ENCODE measurements around the gene SLC13A5. TPM values are rescaled to one million over a fixed set of nuclear protein-coding genes. Genes with fewer than 3 reads are reported as not detected.

The SLC13A5 gene
- total and polyA plus RNA-seq, 10 of the 15 experiments (the other 5 are each of a cell fraction or from before 2014, with no cell fraction given), result 0.23 TPM; not detected in 9

DNA sequence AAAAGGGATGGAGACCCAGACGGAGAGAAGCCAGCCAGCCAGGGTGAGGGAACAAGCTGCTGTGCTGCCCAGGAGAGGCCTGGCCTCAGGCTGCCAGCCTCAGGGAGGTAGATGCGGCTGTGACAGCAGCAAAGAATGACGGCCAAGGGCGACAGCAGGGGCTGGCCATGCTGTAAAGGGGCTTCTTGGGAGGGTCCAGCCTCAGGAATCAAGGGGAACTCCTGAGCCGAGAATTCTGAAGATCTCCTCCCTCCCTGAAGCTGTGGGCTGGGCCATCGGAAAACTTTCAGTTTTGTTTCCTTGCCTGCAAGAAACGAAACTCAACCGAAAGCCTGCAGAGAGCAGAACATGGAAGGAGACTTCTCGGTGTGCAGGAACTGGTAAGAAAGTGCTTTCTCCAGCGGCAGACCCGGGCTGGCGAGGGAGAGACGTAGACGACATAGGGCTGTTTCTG, 42.6 kb upstream of the SLC13A5 start, which contains the start of gene XAF1:
Gene XAF1 (plus strand): TSS at position 316 of the 454 bp plus-strand sequence. CDS start 33 bp downstream, at position 349.
- no TSS peak for BruUV-seq (replicated peaks)
- ChIA-PET RAD21 (ENCODE audit: unreplicated experiment) (no interaction called here), POLR2A (interaction anchor here (1.3 to 2.6 kb wide), 3 partner anchors 11 to 280 kb away, joined by 3 to 6 read pairs (median 3); partner anchors contain the start of gene SLC16A13), CTCF (interaction anchor here (0.6 to 2.4 kb wide), 5 partner anchors 88 to 260 kb away, joined by 3 to 6 read pairs (median 3); no protein-coding TSS in a partner anchor), SMC1A (ENCODE audit: uncharacterized antibody, unreplicated experiment) (no interaction called here)
- in situ Hi-C loops (cut with MboI), result no loop called here
- DNase-seq (ENCODE audit: low read depth, low spot score) (peak; percentile 40), FAIRE-seq (peak; percentile 72), ATAC-seq (peak; percentile 78)
- peaks cover 15% of the 10 kb centered on the region for H3K4me1 ChIP-seq (ENCODE audit: control insufficient read depth, insufficient read depth, low read length)
- peak within 1 kb of the TSS; percentile 97 for H3K27ac ChIP-seq (ENCODE audit: control insufficient read depth, insufficient read depth)
- H3K27me3 ChIP-seq (replicated peaks in 1 of 2; ENCODE audit: control insufficient read depth in 2 of 2, insufficient read depth in 2 of 2, low read length in 1 of 2), result no peaks in the 10 kb centered on the region
- H4K20me1 ChIP-seq (ENCODE audit: control insufficient read depth, insufficient read depth), result no peaks in the 10 kb centered on the region
- peak within 1 kb of the TSS; percentile 75 for H3K4me2 ChIP-seq (ENCODE audit: control insufficient read depth, insufficient read depth)
- H3K9ac ChIP-seq (ENCODE audit: control insufficient read depth, insufficient read depth, low read length), result peak within 1 kb of the TSS; percentile 95
- H2AFZ ChIP-seq (ENCODE audit: control insufficient read depth, low read depth, low read length), result peak within 1 kb of the TSS; percentile 84
- peaks cover 4 to 20% of the 10 kb centered on the region in 2 experiments; a peak in 3 of 4 replicates for H3K36me3 ChIP-seq (ENCODE audit: control insufficient read depth in 2 of 2, insufficient read depth in 2 of 2, low read length in 1 of 2)
- 4% methylated on average over 14 of the region's 14 CpGs for WGBS (ENCODE audit: insufficient coverage, insufficient replicate concordance, low lambda C conversion rate, missing lambda C conversion rate)
- H3K79me2 ChIP-seq (ENCODE audit: control insufficient read depth, insufficient read depth, low read length), result peaks cover 29% of the 10 kb centered on the region
- intact Hi-C loops (cut with micrococcal nuclease; ENCODE audit: unreplicated experiment), result loop anchor here (10.0 kb wide), 2 partner anchors 91 to 259 kb away; partner anchors contain the start of gene RNASEK
- no peaks in the 10 kb centered on the region; the same call in 2 of the 3 replicates for H3K9me3 ChIP-seq (replicated peaks; ENCODE audit: control insufficient read depth, insufficient read depth, low read length)
- H3K4me3 ChIP-seq, result peak within 1 kb of the TSS; percentile 95
- TF ChIP-seq ATF7 (IDR thresholded peaks at IDR 0.05; ENCODE audit: low read depth) (no peak), IRF4 (IDR thresholded peaks at IDR 0.05; ENCODE audit: low read depth, low read length) (no peak), CEBPB (IDR thresholded peaks at IDR 0.05; ENCODE audit: borderline replicate concordance in 1 of 2, low read depth in 2 of 2, low read length in 2 of 2) (no peak), CREB1 (IDR thresholded peaks at IDR 0.05; ENCODE audit: low read depth) (no peak), SREBF2 (IDR thresholded peaks at IDR 0.05; ENCODE audit: low read length) (no peak), PBX3 (IDR thresholded peaks at IDR 0.05; ENCODE audit: insufficient replicate concordance, low read depth, low read length) (no peak), SIN3A (IDR thresholded peaks at IDR 0.05; ENCODE audit: low read depth, low read length) (no peak), FOS (IDR thresholded peaks at IDR 0.05; ENCODE audit: borderline replicate concordance, extremely low read depth, insufficient read length) (no peak), IRF5 (IDR thresholded peaks at IDR 0.05; ENCODE audit: borderline replicate concordance) (no peak), POU2F2 (IDR thresholded peaks at IDR 0.05; ENCODE audit: borderline replicate concordance, low read depth, low read length) (no peak), PAX5 (IDR thresholded peaks at IDR 0.05; ENCODE audit: borderline replicate concordance, low read depth, low read length) (0 out of 2 replicates have a peak, but pooled peaks have one; percentile 10), NR2F1 (conservative IDR thresholded peaks at IDR 0.05) (no peak), NR2C2 (IDR thresholded peaks at IDR 0.05; ENCODE audit: borderline replicate concordance, control insufficient read depth, insufficient read length, low read depth) (no peak), TARDBP (IDR thresholded peaks at IDR 0.05; ENCODE audit: borderline replicate concordance) (0 out of 2 replicates have a peak, but pooled peaks have one; percentile 5), ZNF24 (IDR thresholded peaks at IDR 0.05) (no peak), DPF2 (IDR thresholded peaks at IDR 0.05) (no peak), ZNF217 (IDR thresholded peaks at IDR 0.05) (no peak), STAT1 (conservative IDR thresholded peaks at IDR 0.05) (no peak)
- TF ChIP-seq, protein P1, sequence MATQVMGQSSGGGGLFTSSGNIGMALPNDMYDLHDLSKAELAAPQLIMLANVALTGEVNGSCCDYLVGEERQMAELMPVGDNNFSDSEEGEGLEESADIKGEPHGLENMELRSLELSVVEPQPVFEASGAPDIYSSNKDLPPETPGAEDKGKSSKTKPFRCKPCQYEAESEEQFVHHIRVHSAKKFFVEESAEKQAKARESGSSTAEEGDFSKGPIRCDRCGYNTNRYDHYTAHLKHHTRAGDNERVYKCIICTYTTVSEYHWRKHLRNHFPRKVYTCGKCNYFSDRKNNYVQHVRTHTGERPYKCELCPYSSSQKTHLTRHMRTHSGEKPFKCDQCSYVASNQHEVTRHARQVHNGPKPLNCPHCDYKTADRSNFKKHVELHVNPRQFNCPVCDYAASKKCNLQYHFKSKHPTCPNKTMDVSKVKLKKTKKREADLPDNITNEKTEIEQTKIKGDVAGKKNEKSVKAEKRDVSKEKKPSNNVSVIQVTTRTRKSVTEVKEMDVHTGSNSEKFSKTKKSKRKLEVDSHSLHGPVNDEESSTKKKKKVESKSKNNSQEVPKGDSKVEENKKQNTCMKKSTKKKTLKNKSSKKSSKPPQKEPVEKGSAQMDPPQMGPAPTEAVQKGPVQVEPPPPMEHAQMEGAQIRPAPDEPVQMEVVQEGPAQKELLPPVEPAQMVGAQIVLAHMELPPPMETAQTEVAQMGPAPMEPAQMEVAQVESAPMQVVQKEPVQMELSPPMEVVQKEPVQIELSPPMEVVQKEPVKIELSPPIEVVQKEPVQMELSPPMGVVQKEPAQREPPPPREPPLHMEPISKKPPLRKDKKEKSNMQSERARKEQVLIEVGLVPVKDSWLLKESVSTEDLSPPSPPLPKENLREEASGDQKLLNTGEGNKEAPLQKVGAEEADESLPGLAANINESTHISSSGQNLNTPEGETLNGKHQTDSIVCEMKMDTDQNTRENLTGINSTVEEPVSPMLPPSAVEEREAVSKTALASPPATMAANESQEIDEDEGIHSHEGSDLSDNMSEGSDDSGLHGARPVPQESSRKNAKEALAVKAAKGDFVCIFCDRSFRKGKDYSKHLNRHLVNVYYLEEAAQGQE (IDR thresholded peaks at IDR 0.05; ENCODE audit: low read depth, low read length), result no peak
